Measurements from ENCODE around the gene MAP1B.

Gene MAP1B

GRCh38 chr5:72134226-72134899 is 27.1 kb downstream of the MAP1B start:
- DNase-seq: no peak

DNA sequence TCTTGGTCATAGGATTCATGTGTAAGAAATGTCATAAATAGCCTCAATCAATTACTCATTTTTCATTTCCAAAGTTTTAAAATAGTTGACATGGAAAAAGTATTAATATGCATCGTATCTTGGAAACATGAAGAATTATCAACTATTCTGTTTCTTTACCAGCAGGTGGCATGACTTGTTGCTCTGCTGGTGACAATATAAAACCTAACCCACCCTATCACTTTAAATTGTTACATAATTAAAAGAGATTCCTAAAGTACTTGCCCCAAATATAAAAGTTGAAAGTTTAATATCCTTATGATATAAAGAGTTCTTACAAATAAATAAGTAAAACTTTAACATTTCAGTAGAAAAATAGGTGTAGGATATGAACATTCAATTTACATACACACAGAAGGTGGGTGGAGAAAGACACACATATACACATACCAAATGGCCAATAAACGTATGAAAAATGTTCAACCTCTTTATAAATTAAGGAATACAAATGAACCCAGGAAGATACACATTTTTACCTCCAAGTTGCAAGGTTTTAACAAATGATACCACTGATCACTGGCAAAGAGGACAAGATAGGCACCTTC is 30.6 kb downstream of the MAP1B start:
- DNase-seq: peak; percentile 33

DNA sequence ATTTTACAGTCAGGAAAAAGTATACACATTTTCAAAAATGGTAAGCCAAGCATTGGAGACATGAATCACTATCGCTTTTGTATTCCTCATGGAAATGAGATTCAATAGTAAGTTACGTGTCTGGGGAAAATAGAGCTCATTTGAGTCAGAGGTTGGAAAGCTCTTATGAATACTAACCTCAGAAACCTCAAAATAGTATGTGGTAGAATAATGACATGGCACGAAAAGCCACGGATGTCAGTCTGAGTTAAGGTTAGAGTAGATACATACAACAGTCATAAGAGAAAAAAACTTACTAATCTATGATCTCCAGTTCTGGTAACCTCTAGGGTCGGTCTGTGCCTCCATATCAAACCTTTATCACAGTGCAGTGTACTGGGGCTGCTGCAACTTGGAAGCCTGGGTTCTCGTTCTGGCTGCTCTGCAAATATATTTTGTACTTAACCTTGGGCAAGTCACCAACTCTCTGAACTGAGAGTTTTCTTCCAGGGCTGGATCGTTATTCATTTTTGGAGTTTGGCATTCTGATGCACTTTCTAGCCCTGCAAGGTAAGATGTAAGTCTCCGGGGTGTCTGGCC is 31.8 kb downstream of the MAP1B start:
- no peak for DNase-seq

DNA sequence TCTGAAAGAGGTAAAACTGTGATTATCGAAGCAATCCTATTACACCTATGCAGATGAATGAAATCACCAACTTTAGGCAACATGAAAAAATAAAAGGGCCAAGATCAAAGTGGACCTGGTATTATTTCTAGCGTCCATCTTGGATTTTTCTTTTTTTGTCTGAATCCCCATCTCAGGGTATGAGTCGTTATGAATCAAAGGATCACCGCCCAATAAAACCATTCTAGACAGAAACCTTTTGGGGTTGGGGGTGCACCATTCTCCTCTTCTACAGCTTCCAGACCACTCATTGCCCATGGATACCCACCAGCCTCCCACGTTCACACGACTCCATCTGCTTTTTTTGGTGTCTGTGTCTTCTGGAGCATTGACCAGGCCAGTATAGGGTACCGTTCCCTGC is 33.4 kb downstream of the MAP1B start:
- DNase-seq: no peak

DNA sequence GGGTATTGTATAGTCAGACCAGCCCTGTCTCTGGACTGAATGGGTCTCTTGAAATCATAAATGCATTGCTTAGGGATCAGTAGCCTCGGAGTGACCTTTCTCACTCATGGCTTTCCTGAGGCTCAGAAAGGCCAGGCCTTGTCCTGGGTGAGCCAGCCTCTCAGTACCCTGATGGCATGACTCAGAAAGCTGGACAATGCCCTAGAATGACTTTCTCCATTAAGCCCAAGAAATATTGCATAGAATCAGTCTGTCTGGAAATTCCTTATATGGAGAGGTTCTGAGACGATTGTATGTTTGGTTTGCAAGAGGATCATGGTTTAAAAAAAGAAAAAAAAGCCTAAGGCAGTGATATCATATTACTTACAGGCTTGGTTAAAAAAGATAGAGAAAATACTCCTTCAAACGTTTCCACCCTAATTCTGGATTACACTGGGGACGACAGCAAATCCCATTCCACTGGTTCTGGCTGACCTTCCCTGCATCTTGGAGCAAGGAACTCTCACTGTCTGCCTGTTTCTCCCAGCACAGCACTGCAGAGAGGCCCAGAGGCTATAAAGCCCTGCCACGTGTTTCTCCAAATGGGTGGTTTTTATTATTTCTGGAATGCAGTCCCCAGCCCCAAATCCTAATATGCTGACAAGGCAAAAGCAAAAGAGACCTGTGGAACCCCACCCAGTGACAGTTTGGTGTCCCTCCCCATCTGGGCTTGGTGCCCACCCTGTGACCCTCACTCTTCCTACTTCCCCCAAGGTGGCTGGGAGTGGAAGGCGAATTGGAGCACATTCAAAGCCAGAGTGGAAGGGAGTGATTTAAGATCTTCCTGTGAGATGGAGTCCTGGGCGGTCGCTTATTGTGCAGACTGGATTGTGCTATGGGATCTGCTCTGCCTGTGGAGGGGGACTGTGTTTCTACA is 34.4 kb downstream of the MAP1B start:
- DNase-seq: no peak

GRCh38 chr5:72144762-72145161 is 37.5 kb downstream of the MAP1B start:
- DNase-seq: no peak

DNA sequence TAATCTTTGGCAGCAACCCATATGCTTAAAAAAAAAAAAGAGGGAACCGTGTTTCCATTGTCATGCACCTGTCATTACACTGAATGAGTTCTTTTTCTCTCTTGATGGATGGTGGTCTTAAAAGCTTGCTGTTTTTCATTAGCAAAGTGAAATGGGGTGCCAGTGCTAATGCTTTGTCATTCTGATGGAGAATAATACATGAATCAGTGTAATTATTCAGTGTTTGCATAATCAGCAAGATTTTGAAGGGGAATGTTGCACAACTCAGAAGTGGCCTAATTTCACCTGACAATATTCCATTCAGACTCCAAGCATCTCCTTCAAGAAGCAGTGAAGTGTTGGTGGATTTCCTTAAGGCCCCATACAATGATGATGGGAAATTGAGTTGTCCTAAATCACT is 38.1 kb downstream of the MAP1B start:
- DNase-seq: no peak

GRCh38 chr5:72146056-72146455 is 38.8 kb downstream of the MAP1B start:
- DNase-seq: no peak

DNA sequence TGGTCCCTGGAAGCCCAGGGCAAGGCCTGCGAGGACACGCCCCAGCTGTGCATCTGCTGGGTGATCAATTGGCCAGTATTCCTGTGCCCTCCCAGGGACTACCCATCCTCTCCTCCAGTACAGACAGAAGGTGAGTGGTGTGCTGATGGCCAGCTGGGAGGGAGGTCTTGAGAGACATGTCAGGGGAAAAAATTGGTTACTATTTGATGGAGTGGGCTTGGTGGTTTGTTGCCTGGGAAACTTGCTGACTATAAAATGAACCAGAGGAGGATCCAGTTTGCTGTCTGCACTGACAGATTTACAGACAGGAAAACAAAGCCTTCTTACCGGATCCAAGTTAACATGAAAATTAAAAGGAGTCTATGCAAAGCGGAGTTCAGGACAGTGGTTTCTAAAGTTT is 40.3 kb downstream of the MAP1B start:
- DNase-seq: no peak

DNA sequence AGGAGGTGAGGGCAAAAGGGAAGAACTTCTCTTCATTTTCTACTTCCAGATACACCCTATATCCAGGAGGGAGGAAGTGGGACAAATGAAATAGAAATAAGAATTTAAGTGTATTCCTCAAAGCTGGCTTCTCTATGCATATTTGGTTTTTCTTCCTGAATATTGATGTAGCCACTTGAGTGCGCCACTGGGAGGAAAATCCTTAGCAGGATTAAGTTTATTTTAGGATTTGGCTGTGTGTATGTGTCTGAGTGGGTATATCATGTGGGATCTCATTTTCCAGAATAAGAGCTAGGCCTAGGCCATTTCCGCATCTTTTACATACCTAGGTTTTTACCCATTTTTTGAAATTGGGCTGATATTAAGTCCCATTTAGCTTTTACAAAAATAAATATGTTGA is 42.5 kb downstream of the MAP1B start:
- DNase-seq: no peak

GRCh38 chr5:72151169-72151568 is 43.9 kb downstream of the MAP1B start:
- no peak for DNase-seq

DNA sequence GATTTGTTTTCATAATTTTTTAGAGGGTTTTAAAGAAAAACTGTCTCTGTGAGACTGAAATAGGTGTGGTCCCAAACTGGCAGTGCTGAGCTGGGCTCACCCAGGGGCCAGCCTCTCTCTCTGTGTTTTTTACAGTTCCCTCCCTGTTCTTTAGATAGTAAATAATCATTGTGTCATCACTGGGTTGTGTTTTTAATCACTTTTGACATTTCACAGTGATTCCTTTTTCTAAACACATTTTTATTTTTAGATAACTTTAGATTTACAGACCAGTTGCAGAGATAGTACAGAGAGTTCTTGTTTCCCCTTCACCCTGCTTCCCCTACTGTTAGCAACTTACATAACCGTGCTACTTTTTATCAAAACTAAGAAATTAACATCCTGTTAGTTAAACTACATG is 44.4 kb downstream of the MAP1B start:
- DNase-seq: no peak

- no peak for DNase-seq
Measured at GRCh38 chr5:72152545-72152944, 45.3 kb downstream of the MAP1B start.

DNA sequence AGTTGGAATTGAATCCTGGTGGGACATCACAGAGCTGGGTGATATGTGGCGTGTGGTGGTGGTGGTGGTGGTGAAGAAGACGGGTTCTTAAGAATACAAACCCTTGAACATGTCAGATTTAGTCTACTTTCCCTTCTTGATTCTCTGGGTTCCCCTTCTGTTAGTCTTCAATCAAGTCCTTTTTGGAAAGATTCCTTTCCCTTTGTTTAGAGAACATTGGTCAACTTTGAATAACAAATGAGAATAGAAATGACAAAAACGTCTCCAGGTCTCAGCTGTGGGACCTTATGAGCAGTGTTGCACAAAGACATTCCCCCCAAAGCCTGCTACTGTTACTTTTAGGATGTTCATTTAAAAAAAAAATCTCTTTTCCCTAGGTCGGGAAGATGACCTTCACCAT is 46.3 kb downstream of the MAP1B start:
- DNase-seq: no peak

DNA sequence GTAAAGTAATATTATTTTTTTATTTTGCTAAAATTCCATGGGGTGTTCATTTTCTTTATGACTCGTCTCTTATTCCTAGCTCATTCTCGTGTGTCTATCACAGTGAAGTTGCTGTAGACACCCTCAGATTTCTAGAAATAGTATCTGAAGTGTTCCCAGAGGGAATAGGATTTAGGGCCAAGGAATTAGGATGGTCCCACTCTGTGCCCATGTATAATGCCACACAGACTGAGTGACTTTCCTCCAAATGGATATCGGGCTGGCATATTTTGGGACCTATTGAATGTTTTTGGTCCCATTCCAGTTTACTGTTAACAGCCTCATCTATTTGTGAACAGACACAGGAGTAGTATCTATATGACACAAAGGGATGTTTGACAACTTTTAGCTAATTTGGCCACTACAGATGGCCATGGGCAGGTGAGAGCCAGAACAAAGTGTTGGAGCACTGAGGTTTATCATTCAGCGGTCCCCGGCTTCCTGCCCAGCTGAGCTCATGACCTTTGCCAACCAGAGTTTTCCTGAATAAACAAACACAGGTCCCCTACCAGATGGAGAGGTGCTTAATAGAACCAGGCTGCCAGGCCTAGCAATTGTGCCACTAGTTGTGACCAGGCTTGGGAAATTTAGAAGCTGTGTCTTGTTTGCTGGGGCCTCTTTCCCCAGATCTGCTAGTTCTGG is 46.9 kb downstream of the MAP1B start:
- no peak for DNase-seq

DNA sequence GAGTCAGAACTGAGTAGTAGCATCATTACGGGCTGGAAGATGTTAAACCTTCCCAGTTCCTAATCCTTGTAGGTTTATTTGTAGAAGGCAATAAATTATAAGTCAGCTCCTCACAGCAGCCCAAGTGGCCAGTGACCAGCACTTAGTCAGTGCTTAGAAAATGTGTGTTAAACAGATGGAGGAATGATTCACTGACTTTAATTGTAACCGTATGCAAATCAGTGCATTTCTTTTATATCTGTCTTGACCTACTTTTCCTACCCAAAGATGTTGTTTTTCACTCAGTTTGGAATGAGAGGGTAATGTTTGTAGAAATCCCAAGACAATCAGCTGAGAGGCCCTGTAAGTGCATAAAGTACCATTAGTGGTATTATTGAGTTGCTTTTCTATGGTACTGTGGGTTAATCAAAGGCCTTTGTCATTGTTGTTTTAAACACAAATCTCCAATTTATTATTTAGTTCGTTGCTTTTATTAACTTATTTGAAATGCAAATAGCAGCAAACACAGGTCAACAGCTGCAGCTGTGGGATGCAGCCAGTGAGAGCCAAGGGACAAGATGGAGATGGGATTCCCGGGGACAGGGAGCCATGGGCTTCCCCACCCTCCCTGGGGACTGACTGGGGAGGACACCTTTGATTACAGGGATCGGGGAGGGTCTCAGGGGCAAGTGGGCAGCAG is 49.8 kb downstream of the MAP1B start:
- no peak for DNase-seq

- DNase-seq: no peak
Measured at GRCh38 chr5:72157625-72157962, 50.3 kb downstream of the MAP1B start.

GRCh38 chr5:72159501-72159911 is 52.2 kb downstream of the MAP1B start:
- DNase-seq: no peak

- no peak for DNase-seq
Measured at GRCh38 chr5:72160329-72160728, 53.1 kb downstream of the MAP1B start.

DNA sequence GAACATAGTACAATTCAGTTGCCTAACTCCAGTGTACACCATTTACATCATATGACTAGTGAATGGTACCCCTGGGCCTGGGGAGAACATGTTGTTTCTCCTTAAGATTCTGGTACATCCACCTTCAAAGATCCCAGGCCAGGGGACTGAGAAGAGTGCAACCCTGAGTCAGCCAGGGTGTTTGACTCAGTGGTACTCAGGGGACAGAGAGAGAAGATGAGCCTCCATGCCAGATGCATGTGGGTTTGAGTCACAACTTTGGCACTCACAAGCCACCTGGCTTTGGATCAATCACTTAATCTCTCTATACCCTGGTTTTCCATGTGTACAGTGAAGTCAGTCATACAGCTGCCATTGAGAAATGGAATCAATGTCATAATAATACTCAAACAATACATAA is 53.7 kb downstream of the MAP1B start:
- DNase-seq: no peak

DNA sequence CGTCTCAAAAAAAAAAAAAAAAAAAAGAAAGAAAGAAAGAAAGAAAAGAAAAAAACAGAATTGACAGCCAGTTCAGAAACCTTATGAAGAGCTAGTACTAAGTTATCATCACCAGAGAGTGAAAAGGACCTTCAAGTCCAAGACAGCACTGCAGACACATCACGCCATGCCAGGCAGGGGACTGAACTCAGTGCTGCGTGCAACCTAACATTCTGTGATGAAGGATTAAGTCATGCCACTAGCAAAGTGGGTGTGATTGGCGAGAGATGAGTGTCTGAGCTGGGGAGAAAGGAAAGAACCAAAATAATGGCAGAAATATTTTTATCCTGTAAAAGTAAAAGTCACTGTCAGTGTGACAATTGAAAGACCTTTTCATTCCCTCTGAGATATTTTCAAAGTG is 54.7 kb downstream of the MAP1B start:
- no peak for DNase-seq

GRCh38 chr5:72163349-72163983 is 56.2 kb downstream of the MAP1B start:
- DNase-seq: no peak

Measured in CD4-positive, alpha-beta T cell treated with Interleukin-4 for 4 hours (primary cell).